Subcutaneous abdominal adipose tissue (tissue), 5 donors: ENCODE data around the gene CAPZA2.
"Not testable (repeated sequence)": the region's sequence is repeated elsewhere in the genome, so short reads cannot be mapped to it uniquely, and the experiment has no call there.

ENCODE experiments used
- H3K27ac ChIP-seq: one replicate; pipeline ENCODE4 v1.7.0; 2013; ENCODE audit warnings: low read depth, mild to moderate bottlenecking, inconsistent platforms, low read length, moderate library complexity
- H3K27me3 ChIP-seq, 5 donors: one replicate each; pipeline ENCODE4 v1.7.0; 2013; ENCODE audit warnings: low read length in 5 of 5, inconsistent platforms in 1 of 5; ENCODE audit not compliant: control insufficient read depth in 5 of 5, insufficient read depth in 4 of 5
- H3K36me3 ChIP-seq, 5 donors: one replicate each; pipeline ENCODE4 v1.7.0; 2013; ENCODE audit warnings: low read length in 5 of 5; ENCODE audit not compliant: control insufficient read depth in 5 of 5, insufficient read depth in 5 of 5
- H3K4me1 ChIP-seq, 5 donors: one replicate each; pipeline ENCODE4 v1.7.0; 2013; ENCODE audit warnings: low read length in 5 of 5, mild to moderate bottlenecking in 3 of 5, moderate library complexity in 1 of 5; ENCODE audit not compliant: control insufficient read depth in 5 of 5, insufficient read depth in 5 of 5
- H3K4me3 ChIP-seq, 5 donors: one replicate each; pipeline ENCODE4 v1.7.0; 2013; ENCODE audit warnings: low read length in 5 of 5, low read depth in 1 of 5
- H3K9ac ChIP-seq, 5 donors: one replicate each; pipeline ENCODE4 v1.7.0; 2013; ENCODE audit warnings: low read length in 5 of 5, mild to moderate bottlenecking in 4 of 5, moderate library complexity in 3 of 5
- H3K9me3 ChIP-seq, 5 donors: one replicate each; pipeline ENCODE4 v1.7.0; 2013; ENCODE audit warnings: low read length in 5 of 5; ENCODE audit not compliant: control insufficient read depth in 5 of 5
- donor health status: healthy.
- donor health status: healthy.
- donor health status: healthy.
- donor health status: healthy.
- donor health status: healthy.

CAPZA2 gene

DNA sequence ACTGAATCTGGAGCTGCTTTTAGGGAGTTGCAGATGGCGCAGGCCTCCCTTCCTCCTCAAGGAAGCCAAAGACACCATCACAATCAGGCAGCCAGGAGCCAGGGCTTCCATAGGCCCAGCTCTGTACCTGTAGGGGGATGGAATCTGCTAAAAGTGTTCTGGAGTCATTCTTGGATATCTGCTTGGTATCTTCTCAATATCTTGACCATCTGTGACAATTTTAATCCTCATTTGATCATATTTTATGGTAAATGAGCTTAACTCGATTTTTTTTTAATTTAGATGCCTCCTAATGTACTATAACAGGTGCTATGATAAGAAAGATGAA is 94.1 kb downstream of the CAPZA2 start:
- Histone ChIP-seq H3K36me3 (no peaks in the 10 kb centered on the region), H3K9me3 (no peaks in the 10 kb centered on the region), H3K4me3 (peak overlapping the region in 2 of 5 donors; percentile 24 to 44), H3K9ac (peak overlapping the region in 2 of 5 donors; percentile 20 to 40), H3K27ac (peak overlapping the region; percentile 97), H3K27me3 (no peaks in the 10 kb centered on the region), H3K4me1 (peaks cover 0 to 35% (median 29%) of the 10 kb centered on the region in 5 donors)

DNA sequence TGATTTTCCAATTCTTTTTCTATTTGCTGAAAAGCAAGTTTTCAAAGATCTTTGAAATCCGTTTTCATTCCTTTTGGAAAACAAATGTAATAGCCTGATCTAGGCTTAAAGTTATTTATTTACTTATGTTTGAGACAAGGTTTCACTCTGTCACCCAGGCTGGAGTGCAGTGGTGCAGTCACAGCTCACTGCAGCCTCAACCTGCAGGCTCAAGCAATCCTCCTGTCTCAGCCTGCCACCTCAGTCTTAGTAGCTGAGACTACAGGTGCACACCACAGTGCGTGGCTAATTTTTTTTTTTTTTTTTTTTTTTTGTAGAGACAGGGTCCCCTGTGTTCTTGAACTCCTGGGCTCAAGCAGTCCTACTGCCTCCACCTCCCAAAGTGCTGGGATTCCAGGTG is 95.5 kb downstream of the CAPZA2 start:
- Histone ChIP-seq H3K27me3 (no peaks in the 10 kb centered on the region), H3K4me1 (peaks cover 0 to 30% (median 24%) of the 10 kb centered on the region in 5 donors), H3K27ac (no peak overlapping the region), H3K36me3 (no peaks in the 10 kb centered on the region), H3K9me3 (no peaks in the 10 kb centered on the region), H3K4me3 (no peak overlapping the region), H3K9ac (no peak overlapping the region)

DNA sequence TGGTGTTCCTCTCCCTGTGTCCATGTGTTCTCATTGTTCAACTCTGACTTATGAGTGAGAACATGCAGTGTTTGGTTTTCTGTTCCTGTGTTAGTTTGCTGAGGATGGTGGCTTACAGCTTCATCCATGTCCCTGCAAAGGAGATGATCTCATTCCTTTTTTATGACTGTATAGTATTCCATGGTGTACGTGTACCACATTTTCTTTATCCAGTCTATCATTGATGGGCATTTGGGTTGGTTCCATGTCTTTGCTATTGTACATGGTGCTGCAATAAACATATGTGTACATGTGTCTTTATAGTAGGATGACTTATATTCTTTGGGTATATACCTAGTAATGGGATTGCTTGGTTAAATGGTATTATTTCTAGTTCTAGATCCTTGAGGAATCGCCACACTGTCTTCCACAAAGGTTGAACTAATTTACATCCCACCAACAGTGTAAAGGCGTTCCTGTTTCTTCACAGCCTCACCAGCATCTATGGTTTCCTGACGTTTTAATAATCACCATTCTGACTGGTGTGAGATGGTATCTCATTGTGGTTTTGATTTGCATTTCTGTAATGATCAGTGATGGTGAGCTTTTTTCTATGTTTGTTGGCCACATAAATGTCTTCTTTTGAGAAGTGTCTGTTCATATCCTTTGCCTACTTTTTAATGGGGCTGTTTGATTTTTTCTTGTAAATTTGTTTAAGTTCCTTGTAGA is 99.7 kb downstream of the CAPZA2 start:
- not testable (repeated sequence) for H3K4me3 ChIP-seq, H3K27me3 ChIP-seq, H3K9me3 ChIP-seq, H3K27ac ChIP-seq, H3K36me3 ChIP-seq, H3K9ac ChIP-seq, H3K4me1 ChIP-seq

DNA sequence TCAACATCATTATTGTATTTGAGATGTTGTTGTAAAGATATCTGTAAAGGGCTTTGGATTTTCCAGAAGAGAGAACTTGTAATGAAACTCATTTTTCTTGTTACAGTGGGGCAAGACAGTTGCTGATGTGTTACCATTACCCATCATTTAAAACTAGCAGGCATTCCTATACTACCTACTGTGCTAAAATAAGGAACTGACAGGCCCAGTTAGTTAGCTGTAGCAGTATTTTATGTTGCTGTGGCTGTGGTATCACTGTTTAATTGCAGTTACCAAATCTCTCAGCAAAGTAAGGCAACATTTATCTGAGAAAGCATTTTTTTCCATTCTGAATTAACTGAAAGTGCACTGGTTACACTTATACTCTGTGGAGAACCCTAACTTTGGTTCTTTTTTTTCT is 100.8 kb downstream of the CAPZA2 start:
- H3K9ac ChIP-seq, result no peak overlapping the region
- H3K27me3 ChIP-seq, result no peaks in the 10 kb centered on the region
- H3K4me3 ChIP-seq, result no peak overlapping the region
- no peaks in the 10 kb centered on the region for H3K36me3 ChIP-seq
- H3K27ac ChIP-seq, result no peak overlapping the region
- no peaks in the 10 kb centered on the region for H3K9me3 ChIP-seq
- peaks cover 0 to 6% (median 0%) of the 10 kb centered on the region in 5 donors for H3K4me1 ChIP-seq

DNA sequence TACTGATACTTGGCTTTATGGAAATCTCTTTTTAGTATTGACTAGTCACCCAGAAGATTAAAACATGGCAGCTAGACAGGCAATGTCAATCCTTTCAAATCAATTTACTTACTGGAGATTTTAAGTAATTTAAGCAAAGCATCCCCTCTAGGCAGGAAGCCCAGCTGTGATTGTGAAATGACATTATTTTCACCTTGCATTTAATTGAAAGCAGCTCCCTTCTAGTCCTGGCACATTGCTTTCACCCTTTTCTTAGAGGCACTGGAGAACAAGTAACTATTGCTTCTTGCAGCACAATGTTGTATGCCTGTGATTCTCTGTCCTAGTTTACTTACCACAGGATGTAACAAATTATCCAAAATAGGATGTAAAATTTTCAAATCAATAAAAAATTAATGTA is 104.2 kb downstream of the CAPZA2 start:
- no peaks in the 10 kb centered on the region for H3K9me3 ChIP-seq
- H3K9ac ChIP-seq, result no peak overlapping the region
- H3K4me3 ChIP-seq, result no peak overlapping the region
- H3K27me3 ChIP-seq, result no peaks in the 10 kb centered on the region
- peaks cover 0 to 3% (median 0%) of the 10 kb centered on the region in 5 donors for H3K4me1 ChIP-seq
- H3K36me3 ChIP-seq, result no peaks in the 10 kb centered on the region
- no peak overlapping the region for H3K27ac ChIP-seq

DNA sequence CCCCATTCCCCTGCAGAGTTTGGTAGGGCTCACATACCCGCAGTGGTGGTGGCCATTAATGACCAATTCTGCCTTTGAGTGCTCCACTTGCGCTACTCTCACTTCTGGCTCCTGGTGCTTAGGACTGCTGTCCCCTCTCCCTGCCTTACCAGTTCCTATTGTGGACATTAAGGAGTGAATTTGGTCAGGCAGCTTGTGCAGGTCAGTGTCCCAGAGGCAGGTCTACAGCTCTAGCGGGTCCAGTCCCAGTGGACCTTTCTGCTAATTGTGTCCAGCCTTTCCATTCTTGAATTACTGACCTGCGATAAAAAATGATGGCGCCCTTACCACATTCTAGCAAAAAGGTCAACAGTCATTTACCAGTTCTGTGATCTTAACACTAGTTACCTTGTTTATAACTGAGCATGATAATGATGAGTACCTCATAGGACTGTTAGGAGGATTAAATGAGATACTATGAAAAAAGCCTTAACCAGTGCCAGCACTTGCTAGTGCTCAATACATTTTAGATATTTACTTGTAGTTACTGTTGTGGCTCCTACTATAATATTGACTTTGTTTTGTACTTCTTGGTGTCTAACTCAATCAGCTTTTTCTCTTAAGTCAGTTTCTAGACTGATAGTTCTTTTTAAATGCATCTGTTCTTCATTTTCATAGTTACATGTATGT is 105.0 kb downstream of the CAPZA2 start:
- Histone ChIP-seq H3K36me3 (no peaks in the 10 kb centered on the region), H3K9me3 (no peaks in the 10 kb centered on the region), H3K4me1 (peaks cover 0 to 3% (median 0%) of the 10 kb centered on the region in 5 donors)

DNA sequence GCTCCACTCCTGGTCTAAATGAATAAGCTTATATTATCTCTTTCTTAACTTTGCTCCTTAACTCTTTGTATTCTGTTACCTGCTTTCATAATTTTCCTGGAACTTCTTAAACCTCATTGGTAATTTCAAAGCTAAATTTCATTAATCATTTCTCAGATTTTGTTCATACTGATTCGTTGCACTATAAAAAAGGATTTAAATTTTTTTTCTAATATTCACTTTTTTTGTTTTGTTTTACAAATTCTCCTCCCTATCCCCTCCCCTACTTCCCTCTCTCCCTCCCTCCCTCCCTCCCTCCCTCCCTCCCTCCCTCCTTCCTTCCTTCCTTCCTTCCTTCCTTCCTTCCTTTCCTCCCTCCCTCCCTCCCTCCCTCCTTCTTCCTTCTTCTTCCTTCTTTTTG is 105.6 kb downstream of the CAPZA2 start:
- Histone ChIP-seq H3K36me3 (no peaks in the 10 kb centered on the region), H3K4me1 (peaks cover 0 to 3% (median 0%) of the 10 kb centered on the region in 5 donors), H3K27ac (no peak overlapping the region), H3K9ac (no peak overlapping the region), H3K27me3 (no peaks in the 10 kb centered on the region), H3K9me3 (no peaks in the 10 kb centered on the region), H3K4me3 (no peak overlapping the region)

More for the DNA sequence above, 105.0 kb downstream of the CAPZA2 start:
- Histone ChIP-seq H3K27me3 (no peaks in the 10 kb centered on the region), H3K27ac (no peak overlapping the region), H3K4me3 (no peak overlapping the region), H3K9ac (no peak overlapping the region)

DNA sequence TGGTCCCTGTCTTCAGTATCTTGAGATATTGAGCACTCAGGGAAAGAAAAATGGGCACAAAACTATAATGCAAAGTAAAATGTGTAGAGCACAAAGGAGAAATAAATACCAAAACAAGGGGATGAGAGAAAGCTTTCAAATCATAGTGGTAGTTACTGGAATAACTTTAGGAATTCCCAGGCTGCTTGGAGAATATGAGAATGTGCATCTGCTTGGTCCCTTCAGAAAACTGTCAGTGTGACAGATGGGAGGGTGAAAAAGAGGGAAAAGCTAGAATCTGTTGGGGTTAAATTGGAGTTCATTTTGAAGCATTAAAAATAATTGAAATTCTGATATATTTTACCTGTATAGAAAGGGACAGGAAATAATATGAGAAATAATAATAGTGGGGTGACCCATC is 106.2 kb downstream of the CAPZA2 start:
- no peak overlapping the region for H3K27ac ChIP-seq
- no peak overlapping the region for H3K9ac ChIP-seq
- no peaks in the 10 kb centered on the region for H3K9me3 ChIP-seq
- no peaks in the 10 kb centered on the region for H3K27me3 ChIP-seq
- H3K4me1 ChIP-seq, result peaks cover 0 to 3% (median 0%) of the 10 kb centered on the region in 5 donors
- H3K4me3 ChIP-seq, result no peak overlapping the region
- no peaks in the 10 kb centered on the region for H3K36me3 ChIP-seq

DNA sequence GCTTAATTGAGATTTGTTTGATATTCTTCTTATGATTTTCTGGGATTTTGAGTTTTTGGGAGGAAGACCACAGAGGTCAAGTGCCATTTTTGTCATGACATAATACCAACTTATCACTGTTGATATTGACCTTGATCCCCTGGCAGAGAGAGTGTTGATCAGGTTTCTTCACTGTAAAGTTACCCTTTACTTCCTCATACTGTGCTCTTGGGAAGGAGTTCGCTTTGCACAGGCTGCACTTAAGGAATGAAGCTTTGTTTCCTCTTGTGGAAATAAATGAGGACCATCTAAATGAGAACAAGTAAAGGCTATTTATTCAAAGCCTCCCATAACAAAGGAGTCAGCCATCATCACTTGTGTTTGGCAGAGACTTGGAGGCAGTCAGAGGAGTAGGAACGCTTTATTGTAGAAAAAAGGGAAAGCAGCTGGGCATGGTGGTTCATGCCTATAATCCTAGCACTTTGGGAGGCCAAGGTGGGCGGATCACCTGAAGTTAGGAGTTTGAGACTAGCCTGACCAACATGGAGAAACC is 107.0 kb downstream of the CAPZA2 start:
- Histone ChIP-seq H3K4me3 (no peak overlapping the region), H3K27me3 (no peaks in the 10 kb centered on the region), H3K9me3 (no peaks in the 10 kb centered on the region), H3K36me3 (no peaks in the 10 kb centered on the region), H3K9ac (no peak overlapping the region), H3K27ac (no peak overlapping the region), H3K4me1 (peaks cover 0 to 3% (median 0%) of the 10 kb centered on the region in 5 donors)

DNA sequence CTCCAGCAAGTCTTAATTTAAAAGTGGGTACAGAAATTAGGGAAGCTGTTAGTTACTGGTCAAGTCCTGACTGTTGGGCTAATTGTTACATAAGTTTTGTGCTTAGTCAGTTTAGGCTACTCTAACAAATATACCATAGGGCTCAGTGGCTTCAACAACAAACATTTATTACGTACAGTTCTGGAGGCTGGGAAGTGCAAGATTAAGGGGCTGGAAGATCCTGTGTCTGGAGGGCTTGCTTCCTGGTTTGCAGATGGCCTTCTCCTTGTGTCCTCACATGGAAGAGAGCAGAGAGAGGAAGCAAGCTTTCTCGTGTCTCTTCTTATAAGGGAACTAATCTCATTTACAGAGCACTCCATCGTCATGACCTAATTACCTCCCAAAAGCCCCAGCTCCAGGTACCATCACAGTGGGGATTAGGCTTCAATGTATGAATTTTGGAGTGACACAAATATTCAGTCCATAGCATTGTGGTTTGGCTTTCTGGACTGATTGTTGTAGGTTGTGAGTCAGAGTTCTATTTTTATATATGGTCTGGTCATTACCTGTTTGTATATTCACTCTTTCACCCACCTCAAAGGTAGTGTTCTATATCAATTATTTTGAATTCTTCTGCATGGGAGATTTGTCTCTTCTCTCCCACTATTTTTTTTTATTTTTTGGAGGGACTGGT is 108.0 kb downstream of the CAPZA2 start:
- no peak overlapping the region for H3K4me3 ChIP-seq
- H3K9me3 ChIP-seq, result no peaks in the 10 kb centered on the region
- peaks cover 0 to 3% (median 0%) of the 10 kb centered on the region in 5 donors for H3K4me1 ChIP-seq
- H3K27ac ChIP-seq, result no peak overlapping the region
- H3K9ac ChIP-seq, result no peak overlapping the region
- no peaks in the 10 kb centered on the region for H3K27me3 ChIP-seq
- no peaks in the 10 kb centered on the region for H3K36me3 ChIP-seq
